Panc1 (cell line): ENCODE results near the gene RAPGEF5.

Experiments used
- POLR2AphosphoS5 ChIP-seq: IDR thresholded peaks from 2 replicates; pipeline ENCODE4 v1.6.1; 2012; ENCODE audit warnings: mild to moderate bottlenecking, low read depth, low read length, moderate library complexity
- TF ChIP-seq, protein P1 (sequence below): fragments of 450-650 bp; IDR thresholded peaks from 2 replicates; pipeline ENCODE4 v1.5.1; 2017; ENCODE audit warnings: mild to moderate bottlenecking

- TF ChIP-seq, protein P1, sequence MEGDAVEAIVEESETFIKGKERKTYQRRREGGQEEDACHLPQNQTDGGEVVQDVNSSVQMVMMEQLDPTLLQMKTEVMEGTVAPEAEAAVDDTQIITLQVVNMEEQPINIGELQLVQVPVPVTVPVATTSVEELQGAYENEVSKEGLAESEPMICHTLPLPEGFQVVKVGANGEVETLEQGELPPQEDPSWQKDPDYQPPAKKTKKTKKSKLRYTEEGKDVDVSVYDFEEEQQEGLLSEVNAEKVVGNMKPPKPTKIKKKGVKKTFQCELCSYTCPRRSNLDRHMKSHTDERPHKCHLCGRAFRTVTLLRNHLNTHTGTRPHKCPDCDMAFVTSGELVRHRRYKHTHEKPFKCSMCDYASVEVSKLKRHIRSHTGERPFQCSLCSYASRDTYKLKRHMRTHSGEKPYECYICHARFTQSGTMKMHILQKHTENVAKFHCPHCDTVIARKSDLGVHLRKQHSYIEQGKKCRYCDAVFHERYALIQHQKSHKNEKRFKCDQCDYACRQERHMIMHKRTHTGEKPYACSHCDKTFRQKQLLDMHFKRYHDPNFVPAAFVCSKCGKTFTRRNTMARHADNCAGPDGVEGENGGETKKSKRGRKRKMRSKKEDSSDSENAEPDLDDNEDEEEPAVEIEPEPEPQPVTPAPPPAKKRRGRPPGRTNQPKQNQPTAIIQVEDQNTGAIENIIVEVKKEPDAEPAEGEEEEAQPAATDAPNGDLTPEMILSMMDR, result no peak
- no peak for TF ChIP-seq POLR2AphosphoS5
Measured at GRCh38 chr7:22108151-22108845, 248.7 kb downstream of the RAPGEF5 start.
